T1000 (cell line): ENCODE data around the gene CALML5.

Source experiments
- DNase-seq: peaks from one replicate; lab custom pipeline; 2025; ENCODE audit warnings: mixed read lengths; lab: John Stamatoyannopoulos, UW

Gene CALML5

DNA sequence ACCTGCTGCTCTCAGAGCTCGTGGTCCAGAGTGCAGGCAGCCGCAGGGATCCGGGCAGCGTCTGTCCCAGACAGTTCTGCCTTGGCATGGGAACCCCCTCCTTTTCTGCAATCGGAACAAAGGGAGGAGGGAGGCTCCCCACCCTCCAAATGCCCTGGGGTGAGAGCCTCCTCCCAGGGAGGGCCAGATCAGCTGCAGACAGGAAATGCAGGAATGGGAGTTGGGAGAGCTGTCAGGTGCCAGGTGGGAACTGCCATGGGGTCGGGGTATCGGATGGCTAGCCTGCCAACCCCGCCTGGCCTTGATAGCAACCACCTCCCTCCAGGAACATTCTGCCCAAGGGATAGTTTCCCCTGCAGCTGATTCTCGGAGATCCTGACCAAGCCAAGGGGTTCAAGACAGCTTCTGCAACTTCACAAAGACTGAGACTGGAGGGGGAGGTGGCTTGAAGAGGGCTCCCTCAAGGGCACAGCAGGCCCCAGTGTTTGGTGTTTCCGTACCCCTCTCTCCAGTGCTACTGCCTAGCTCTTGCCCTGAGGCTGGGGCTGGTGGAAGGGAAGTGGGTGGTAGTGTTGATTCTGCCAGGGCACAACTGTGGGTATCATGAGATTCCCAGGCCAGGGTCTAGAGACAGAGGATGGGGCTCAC lies at the start of gene CALML5:
Gene CALML5, minus strand, starts transcription at position 78 of the 648 bp plus-strand sequence. CDS start 132 bp downstream, outside the sequence.
- no peak for DNase-seq

DNA sequence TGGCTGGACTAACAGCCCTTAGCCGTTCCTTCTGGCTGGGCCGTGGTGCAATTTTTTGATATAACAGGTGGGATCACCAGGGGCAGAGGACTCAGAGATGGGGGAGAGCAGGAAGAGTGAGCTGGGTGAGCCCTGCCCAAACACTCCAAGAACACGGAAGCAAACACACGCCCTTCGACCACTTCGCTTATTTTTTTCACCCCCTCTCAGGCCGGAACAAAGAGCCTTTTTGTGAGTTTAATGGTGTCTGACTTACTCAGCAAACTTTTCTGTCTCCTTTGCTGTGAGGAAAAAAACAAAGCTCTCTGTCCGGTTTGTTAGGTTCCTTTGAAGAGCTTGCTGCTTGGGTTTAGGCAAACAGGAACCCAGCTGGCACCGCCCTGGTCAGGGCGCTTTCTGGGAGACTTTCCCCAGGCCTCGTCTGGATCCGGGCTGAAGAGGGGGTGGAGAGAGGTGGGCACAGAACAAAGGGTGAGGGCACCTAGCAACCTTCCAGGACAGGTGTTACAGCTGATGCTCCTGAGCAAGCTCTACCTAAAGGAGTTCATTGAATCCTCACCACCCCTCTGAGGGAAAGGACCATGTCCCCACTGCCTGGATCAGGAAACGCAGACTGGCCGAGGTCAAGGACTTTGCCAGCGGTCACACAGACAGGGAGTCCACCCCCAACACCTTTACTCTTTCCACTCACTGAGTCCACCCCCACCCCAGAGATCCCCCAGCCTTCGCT lies 48.7 kb upstream of the CALML5 start:
- DNase-seq = no peak

GRCh38 chr10:5547681-5547930 lies 48.2 kb upstream of the CALML5 start:
- no peak for DNase-seq

- peak; percentile 27 for DNase-seq
These were observed 47.7 kb upstream of the CALML5 start for GRCh38 chr10:5546891-5547680.

DNA sequence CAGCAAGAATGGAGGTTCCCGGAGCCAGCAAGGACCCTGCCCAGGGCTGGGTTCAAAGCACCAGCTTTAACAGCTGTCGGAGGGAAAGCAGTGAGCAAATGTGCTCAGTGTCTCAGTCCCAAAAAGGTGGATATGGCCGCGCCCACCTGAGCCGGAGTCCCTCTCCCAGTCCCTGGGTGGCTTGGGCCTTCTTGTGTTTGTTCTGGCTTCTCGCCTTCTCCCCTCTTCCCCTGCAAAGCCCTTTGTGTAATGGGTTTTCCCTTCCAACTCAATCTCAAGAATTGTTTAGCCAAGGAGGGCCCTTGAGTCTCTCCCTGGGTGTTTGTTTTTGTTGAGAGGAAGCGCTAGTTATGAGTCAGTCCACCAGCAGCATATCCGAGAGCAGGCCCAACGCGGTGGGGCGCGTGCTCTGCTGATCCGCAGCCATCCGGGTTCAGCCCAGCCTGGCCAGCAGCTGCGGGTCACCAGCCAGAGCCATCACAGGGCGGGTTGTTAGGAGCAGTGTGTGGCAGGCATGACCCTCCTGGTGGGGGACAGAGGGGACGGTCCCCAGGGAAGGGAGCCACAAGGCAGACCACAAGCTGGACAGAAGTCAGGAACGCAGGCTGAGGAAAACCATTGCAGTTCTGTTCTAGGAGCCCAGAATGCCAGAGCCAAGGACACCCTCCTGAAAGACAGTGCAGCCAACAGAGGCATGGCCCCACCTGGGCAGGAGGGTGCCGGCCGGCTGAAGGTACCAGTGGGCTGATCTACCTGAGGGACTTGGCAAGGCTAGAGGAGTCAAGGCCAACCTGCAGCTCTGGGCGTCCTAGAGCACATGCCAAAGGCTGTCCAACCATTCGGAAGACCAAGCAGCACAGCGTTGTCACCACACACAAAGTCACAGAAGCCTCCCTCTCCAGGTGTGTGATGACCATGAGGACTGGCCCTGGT lies 46.7 kb upstream of the CALML5 start:
- DNase-seq = peak; percentile 44

DNA sequence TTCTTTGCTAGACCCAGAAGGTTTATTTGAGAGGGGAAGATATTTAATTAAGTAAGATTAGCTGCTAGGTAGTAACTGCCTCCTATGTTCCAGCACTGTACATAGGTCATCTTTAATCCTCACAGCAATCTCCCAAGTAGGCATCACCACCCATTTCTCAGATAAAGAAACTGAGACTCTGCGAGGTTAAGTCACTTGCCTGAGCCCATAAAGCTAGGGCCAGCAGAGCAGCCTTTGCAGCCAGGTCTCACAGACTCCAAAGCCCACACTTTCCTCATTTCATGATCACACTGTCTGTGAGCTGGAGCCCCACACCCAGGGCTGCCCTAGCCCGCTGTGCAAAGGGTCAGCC lies 46.0 kb upstream of the CALML5 start:
- no peak for DNase-seq

DNA sequence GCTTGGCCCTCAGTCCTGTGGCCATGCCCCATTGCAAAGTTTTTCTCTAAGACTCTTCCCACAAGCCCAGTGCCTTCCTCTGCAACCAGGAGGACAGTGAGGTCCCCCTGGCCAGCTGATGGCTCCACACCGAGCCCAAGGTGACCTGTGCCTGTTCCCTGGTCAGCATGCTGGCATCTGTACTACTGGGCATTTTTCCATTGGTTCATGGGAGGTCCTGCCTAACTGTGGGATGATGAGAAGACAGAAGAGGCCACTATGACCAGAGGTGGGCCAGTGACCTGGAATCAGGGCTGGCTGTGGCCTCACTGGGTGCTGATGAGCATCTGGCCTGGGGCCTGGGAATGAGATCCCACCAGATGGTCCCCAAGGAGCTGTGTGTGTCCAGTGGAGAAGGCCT lies 45.6 kb upstream of the CALML5 start:
- DNase-seq = no peak

- no peak for DNase-seq
These were observed 44.9 kb upstream of the CALML5 start for GRCh38 chr10:5544216-5544805.

DNA sequence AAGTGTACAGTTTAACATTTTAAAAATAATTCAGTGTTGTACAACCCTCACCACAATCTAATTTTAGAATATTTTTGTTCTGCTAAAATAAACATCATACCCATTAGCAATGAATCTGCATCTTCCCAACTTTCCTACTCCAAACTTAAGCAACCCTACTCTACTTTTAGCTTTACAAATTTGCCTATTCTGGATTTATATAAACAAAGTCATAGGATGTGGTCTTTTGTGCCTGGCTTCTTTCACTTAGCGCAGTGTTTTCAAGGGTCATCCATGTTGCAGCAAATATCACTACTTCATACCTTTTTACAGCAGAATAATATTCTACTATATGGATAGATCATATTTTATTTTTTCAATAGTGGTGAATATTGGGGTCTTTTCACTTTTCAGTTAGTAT lies 44.3 kb upstream of the CALML5 start:
- no peak for DNase-seq

GRCh38 chr10:5542100-5542499 lies 42.7 kb upstream of the CALML5 start:
- no peak for DNase-seq

GRCh38 chr10:5540891-5541290 lies 41.5 kb upstream of the CALML5 start:
- DNase-seq = no peak

DNA sequence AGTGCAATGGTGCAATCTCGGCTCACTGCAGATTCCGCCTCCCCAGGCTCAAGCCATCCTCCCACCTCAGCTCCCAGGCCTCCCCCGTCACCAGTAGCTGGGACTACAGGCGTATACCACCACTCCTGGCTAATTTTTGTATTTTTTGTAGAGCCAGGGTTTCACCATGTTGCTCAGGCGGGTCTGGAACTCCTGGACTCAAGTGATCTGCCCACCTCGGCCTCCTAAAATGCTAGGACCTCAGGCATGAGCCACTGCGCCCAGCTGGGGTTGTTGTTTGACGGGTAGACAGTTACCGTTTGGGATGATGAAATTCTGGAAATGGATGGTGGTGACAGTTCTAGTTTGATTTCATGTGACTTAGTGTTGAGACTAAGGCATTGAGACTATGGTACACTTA lies 40.7 kb upstream of the CALML5 start:
- no peak for DNase-seq

DNA sequence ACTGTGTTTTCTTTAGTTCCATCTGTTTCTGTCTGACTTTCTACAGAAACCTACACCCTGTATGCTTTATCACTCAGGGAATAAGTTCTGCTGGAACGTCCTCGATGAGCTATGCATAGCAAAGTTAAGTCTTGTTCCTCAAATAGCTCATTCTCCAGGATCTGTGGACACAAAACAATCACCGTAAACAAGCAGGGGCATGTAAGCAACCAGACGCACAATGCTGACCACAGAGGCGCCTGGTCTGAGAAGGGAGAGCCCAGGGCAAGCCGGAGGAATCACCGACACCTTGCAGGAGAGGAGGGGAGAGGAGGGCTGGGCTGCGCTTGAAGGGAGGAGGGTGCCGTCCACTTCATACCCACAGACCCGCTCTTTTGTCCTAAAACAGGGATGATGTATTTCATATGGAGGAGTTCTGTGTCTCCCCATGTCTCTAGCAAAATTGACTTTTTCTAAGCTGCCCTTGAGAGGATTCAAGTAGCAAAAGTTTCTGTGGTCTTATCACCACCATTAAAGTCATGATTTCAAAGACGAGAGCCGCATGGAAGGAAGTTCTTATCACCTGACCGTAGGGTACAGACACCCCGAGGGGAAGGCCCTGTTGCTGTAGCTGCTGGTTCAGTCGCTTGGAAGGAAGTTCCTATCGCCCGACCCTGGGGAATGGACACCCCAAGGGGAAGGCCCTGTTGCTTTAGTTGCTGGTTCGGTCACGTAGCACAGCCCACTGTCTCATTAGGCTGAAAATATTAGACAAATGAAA lies 39.7 kb upstream of the CALML5 start:
- no peak for DNase-seq

DNA sequence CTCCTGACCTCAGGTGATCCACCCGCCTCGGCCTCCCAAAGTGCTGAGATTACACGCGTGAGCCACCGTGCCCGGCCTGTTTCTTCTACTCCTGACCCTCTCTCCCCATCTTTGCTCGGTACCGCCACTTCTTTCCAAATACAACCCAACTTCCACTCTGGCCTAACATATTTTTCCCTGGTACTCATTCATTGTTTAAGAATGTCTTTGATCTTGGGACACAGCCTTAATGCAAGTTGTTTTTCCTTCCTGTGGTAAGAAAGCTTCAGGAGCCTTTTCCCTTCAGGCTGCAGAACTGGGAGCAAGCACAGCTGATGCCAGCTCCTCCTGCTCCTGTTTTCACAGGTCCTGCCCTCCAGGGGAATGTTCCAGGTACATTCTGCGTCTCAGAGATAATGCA lies 39.1 kb upstream of the CALML5 start:
- DNase-seq = no peak

- DNase-seq = no peak
These were observed 38.3 kb upstream of the CALML5 start for GRCh38 chr10:5537684-5538083.

DNA sequence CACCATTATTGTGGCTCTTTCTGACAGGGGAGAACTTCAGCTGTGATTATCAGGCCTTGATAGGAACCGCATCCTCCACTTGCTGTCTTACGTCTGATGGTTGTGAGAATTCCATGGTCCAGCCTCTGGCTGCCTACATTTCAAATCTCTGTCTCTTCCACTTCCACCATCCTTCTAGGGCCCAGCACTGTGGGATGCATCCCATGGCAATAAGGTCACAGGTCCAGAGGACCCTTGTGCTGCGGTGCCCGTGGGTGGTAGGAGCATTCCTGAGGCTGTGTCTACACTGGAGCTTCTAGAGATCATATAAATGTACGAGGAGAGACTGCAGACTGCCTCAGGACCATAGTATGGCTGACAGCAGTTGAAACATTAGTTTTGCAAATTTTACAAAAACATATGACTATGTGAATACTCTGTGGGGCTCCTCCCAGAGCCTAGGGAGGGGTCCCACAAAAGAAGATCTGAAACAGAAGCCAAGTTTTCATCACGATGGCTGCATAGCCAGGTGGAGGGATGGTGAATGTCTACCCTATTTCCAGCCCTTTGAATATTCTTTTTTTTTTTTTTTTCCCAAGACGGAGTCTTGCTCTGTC lies 37.2 kb upstream of the CALML5 start:
- DNase-seq = no peak

DNA sequence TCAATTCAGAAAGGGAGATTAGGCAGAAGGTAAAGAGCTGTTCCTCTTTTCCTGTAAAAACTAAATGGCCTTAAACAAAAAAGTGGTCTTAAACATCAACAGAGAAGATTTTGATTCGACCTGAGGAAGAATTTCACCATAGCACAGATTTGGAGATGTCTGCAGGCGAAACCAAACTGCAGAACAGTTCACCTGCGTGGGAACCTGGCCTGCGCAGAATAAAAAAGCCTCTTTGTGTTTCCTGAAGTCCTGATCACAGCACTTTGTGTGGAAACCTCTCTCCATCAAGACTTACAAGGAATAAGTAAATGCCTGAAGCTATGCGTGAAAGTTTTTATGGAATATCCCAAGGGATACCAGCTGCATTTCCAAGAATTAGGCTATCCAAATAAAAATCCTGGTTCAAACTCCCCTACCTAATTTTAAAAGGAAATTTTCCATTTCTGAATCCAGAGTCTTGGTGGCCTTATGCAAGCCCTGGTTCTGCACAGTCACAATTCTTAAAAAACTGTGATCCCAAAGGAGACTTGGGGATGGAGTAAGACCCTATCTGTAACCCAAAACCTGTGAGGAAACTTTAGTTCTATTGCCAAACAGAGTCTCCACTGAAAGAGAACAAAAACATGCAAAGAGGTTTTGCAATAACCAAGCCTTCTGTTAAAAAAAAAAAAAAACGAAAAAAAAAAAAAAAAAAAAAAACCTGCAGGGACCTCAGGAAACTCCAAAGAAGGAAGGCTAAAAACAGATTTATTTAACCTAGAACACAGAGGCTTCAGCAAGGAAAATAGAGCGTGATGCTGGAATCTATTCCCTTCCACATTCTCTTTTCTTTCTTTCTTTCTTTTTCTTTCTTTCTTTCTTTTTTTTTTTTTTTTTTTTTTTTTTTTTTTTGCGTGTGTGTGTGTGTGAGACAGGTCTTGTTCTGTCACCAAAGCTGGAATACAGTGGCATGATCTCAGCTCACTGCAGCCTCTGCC lies 35.8 kb upstream of the CALML5 start:
- no peak for DNase-seq

DNA sequence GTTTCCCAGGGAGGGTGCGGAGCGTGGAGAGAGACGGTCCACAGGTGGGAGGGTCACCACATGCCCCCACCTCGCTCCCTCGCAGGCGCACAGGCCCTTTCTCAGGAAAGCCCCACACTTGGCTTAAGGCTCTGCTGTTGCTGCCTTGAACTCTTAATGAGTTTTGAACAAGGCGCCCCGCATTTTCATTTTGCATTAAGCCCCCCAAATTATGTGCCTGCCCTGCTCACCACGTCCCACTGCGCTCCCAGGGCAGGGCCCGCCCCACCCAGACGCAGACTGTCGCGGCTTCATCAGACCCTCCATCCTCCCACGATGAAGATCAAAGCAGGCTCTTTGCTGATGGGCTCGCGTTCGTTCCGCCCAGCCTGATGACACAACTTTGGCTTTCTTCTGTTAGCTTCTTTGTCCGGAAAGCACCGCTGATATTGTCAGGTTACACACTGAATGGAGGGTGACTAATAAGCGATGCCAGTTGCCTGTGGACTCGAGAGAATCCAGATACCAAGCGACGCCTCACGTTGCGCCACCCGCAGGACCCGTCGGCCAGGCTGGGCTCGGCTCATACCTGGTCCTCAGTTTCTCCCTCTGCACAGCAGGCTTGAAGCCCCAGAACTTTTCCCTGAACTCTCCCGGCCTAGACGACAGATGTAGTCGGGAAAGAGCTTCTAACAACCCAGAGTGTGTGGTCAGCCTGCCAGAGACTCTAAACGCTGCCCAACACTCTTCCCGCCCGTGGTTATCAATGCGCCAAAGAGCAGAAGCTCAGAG lies 34.9 kb upstream of the CALML5 start:
- no peak for DNase-seq
